ENCODE measurements around the gene ODAM.

Gene ODAM

GRCh38 chr4:70195425-70195824, at the start of gene ODAM:
ODAM (plus strand) TSS chr4:70195725; CDS start chr4:70196544, 819 bp downstream.
- TF ChIP-seq CTCF (conservative IDR thresholded peaks at IDR 0.05; ENCODE audit: low read length): no peak
- no peak for DNase-seq (ENCODE audit: low read depth)
- H3K4me3 ChIP-seq (ENCODE audit: low read length): no peak within 1 kb of the TSS

- no peak for TF ChIP-seq CTCF (conservative IDR thresholded peaks at IDR 0.05; ENCODE audit: low read length)
- H3K4me3 ChIP-seq (ENCODE audit: low read length): no peak overlapping the region
- DNase-seq (ENCODE audit: low read depth): no peak
Measured at GRCh38 chr4:70151271-70151670, 44.3 kb upstream of the ODAM start.

GRCh38 chr4:70152088-70152487, 43.4 kb upstream of the ODAM start:
- no peak for DNase-seq (ENCODE audit: low read depth)
- no peak overlapping the region for H3K4me3 ChIP-seq (ENCODE audit: low read length)
- no peak for TF ChIP-seq CTCF (conservative IDR thresholded peaks at IDR 0.05; ENCODE audit: low read length)

- no peak for TF ChIP-seq CTCF (conservative IDR thresholded peaks at IDR 0.05; ENCODE audit: low read length)
- no peak within 1 kb of the TSS for H3K4me3 ChIP-seq (ENCODE audit: low read length)
- no peak for DNase-seq (ENCODE audit: low read depth)
Measured at GRCh38 chr4:70153937-70154336, 41.6 kb upstream of the ODAM start, which contains the start of gene PRR27. PRR27 (plus strand) TSS chr4:70154237; CDS start chr4:70154376, 139 bp downstream.

GRCh38 chr4:70158576-70158975, 36.9 kb upstream of the ODAM start:
- DNase-seq (ENCODE audit: low read depth): no peak
- TF ChIP-seq CTCF (conservative IDR thresholded peaks at IDR 0.05; ENCODE audit: low read length): no peak

GRCh38 chr4:70177090-70177489, 18.4 kb upstream of the ODAM start:
- no peak for TF ChIP-seq CTCF (conservative IDR thresholded peaks at IDR 0.05; ENCODE audit: low read length)
- DNase-seq (ENCODE audit: low read depth): no peak
- no peak overlapping the region for H3K4me3 ChIP-seq (ENCODE audit: low read length)

More at GRCh38 chr4:70158576-70158975, 36.9 kb upstream of the ODAM start:
- H3K4me3 ChIP-seq (ENCODE audit: low read length): no peak overlapping the region

- no peak for TF ChIP-seq CTCF (conservative IDR thresholded peaks at IDR 0.05; ENCODE audit: low read length)
- DNase-seq (ENCODE audit: low read depth): no peak
Measured at GRCh38 chr4:70178075-70178660, 17.4 kb upstream of the ODAM start.

More at GRCh38 chr4:70178075-70178660, 17.4 kb upstream of the ODAM start:
- no peak overlapping the region for H3K4me3 ChIP-seq (ENCODE audit: low read length)

All from AG10803 (cell line).